Stimulated activated naive CD4-positive, alpha-beta T cell (primary cell): ENCODE data around the gene KLHL2.

Experiments
- DNase-seq, 6 experiments: peaks; one replicate each; lab custom pipeline; 2025; lab: John Stamatoyannopoulos, UW

The KLHL2 gene

DNA sequence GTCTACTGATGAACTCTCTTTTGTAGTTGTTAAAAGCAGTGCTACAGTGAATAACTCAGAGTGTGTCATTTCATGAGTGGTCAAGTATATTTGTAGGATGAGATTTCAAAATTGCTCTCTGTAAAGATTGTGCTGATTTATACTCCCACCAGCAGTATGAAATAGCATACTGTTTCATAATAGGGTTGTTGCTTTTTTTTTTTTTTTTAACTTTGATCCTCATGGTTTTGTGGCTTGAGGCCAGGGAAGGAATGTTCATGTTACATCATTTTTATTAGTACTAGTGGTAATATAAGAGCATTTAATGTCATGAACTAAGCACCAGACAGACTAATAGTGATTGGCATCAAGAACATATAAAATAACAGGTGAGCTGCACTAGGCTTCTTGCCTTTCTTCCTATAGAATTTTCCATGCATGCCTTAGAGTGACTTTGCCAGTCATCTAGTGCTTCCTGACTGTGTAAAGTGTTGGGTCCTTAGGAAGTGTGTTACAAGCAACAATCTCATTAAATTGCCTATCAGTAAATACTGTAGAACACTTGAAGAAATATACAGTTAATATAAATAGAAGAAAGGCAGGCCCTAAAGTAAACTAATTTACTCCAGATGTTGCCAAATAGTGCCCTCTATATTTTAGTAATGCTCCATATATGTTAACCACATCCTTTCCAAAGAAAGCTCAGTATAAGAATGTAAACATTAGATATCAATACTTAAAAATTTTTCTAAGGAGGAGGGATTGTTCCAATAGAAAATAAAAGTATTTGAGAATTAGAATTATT, 81.5 kb downstream of the KLHL2 start:
- DNase-seq, result no peak

DNA sequence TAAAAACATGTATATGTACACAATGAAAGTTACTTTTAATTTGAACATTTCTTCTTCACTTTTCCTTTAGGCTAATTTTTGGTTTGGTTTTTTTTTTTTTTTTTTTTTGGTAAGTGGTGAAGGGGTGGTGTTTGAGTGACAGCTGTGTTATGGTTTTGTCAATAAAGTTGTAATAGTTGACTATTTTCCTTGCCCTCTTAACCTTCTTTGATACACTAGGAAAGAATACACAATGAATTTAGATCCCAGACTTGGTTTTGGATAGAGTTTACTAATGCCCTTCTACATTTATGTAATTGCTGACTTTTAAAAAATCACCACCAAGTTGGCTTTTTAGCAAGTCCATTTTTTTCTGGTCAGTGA, 82.0 kb downstream of the KLHL2 start:
- no peak for DNase-seq

DNA sequence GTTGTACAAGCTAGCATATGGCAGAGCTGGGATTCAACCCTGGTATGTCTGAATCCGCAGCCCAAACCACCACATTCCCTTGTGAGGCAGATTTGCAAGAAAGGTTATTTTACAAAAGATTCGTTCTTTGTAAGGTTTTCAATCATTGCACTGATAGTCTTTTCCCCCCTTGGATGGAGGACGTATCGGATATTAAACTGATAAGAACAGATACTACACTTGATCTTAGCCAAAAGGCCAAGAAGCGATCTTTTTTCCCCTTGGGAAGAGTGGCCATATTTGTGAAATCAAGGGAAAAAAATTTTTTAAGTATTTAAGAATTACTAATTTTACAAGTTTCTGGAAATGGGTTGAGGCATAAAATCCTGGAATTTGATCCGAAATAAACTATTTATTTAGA, 85.7 kb downstream of the KLHL2 start:
- DNase-seq, result no peak

DNA sequence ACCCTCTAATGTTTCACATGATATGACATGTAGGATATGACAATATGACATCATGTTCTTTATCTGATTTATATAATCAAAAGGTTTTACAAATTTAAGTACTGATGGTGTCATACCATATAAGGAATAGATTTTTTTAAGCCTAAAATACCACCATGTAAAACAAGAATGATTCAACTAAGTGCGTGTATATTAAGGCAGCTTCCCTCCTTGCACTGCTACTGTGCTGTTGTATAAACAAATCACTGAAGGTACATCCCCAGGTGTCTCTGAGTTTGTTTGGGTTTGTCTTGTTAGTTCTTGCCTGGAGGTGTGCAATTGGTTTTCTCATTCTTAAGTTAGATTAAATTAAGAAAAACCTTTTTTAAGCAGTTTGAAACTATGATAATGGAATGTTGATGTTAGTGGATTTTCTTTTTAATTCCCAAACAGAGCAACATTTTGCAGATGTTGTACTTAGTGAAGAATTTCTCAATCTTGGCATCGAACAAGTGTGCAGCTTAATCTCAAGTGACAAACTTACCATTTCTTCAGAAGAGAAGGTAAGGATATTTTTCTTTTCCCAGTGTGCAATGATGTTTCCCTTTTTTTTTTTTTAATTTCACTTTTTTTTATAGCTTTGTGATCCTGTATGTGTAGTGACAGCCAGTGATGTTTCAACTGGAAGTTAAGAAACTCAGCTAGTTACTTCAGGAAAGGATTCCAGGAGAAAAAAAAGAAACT, 86.7 kb downstream of the KLHL2 start:
- no peak for DNase-seq

DNA sequence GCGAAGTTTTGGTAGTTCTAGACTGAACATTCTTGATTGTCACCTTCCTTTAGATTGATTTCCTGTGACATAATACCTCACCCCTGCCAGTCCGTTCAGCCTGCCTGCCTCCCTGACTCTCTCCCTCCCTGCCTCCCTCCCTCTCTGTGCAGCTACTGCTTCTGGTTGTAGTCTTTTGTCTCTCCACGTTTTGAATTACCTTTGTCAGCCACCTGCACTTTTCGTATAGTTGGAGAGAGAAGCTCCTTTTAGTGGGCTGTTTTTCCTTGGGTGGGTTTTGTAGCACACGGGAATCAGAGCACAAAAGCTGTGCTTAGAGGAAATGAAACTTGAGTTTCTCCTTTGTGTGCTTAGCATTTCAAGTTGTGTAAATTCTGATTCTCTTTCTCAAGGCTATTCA, 87.5 kb downstream of the KLHL2 start:
- peak in 3 of 6 experiments; percentile 30 to 49 (median 38) for DNase-seq

DNA sequence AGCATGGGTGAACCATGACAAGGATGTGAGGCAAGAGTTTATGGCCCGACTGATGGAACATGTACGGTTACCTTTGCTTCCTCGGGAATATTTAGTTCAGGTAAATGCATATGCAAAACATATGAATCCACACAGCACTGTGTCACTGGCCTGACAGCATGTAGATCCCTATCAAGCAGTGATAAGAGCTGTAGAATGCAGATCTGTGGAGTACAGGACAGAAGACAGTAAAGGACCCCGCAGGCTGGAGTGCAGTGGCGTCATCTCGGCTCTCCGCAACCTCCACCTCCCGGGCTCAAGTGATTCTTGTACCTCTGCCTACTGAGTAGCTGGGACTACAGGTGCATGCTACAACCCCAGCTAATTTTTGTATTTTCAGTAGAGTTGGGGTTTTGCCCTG, 90.3 kb downstream of the KLHL2 start:
- DNase-seq, result no peak

DNA sequence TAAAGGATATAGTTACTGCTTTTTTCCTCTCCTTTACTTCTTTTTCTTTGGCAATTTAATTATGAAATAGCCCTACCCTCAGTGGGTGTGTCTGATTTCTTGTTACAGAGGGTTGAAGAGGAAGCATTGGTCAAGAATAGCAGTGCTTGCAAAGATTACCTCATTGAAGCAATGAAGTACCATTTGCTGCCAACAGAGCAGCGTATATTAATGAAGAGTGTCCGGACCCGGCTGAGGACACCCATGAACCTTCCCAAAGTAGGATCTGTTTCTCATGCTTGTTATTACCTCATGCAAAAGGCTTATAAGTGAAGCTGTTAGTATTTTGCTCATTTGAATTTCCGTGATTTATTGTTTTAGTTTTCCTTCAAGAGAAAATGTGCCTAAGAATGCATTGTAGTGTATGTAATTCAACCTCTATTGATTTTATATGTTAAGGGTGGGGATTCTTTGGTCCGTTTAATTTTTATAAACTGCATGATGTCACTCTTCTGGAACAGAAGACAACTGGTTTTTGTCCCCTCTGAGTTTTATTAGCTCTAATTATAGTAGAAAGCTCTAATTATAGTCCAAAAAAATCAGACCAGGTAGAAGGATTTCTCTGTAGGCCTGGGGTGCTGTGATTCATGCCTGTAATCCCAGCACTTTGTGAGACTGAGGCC, 92.2 kb downstream of the KLHL2 start:
- DNase-seq, result no peak

DNA sequence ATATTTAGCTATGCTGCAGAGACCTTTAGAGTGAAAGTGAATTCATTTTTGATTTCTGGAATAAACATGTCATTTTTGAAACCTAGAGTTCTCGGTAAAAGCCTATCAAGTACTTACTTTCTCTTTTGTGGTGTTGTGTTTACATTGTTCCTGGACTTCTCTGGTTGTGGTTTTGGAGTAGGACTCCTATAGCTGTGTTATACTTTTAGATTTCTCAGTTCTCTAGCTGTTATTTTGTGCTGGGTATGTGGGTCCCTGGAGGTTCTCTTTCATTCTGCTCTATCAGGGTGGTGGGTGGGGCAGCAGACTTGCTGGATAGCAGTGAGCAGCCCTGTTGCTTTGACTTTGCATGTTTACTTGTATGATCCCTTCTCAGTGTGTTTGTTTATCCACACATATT, 94.5 kb downstream of the KLHL2 start:
- DNase-seq, result peak in 4 of 6 experiments; percentile 3 to 26 (median 20)

DNA sequence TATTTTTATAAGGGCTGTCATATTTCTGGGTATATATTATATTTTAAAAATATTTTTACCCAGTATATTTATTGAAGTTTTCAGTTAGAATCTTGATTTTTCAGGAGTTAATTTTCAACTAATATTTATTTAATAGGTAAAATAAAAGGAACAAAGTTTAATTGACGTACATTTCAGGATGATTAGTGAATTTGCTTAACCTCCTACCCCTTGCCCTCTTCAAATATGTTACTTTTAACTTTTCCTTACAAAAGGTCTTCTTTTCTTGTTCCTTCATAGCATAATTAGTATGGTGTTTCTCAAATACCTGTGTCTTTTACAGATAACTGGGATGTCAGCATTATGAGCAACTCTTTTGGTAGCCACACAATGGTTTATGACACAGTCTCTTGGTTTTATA, 95.3 kb downstream of the KLHL2 start:
- no peak for DNase-seq

DNA sequence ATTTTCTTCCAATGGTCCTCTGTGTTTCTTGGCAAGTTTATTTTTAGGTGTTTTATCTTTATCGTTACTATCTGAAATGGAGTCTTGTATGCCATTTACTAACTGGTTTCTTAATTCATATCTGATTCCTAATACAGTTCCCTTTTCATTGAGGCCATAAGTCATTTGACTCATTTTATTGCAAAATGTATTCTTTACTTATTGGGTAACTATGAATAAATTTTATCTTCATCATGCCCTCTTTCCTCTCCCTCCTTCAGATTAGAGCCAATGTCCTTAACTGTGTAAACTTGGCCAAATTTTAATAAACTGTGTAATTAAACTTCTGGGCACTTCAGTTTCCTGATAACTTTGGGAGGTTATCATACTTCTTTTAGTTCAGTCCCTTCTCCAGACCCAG, 100.8 kb downstream of the KLHL2 start:
- DNase-seq, result no peak

DNA sequence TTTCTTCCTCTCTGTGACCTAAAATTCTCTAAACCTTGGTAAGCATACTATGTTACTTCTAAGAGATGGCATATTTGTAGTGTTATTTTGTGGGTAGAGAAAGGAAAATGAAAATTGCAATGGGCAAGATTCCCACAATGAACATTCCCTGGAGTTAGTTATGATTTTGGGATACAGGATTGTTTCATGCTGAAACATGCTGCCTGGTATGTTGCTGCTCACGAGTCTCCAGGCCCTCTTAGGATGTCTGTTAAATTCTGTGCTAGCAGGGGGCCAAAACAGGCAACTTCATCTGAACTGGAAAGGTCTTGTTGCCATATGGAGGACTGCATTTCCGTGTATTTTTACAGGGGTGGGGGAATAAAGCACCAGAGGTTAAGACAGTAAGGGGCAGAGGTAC, 101.2 kb downstream of the KLHL2 start:
- DNase-seq, result no peak

DNA sequence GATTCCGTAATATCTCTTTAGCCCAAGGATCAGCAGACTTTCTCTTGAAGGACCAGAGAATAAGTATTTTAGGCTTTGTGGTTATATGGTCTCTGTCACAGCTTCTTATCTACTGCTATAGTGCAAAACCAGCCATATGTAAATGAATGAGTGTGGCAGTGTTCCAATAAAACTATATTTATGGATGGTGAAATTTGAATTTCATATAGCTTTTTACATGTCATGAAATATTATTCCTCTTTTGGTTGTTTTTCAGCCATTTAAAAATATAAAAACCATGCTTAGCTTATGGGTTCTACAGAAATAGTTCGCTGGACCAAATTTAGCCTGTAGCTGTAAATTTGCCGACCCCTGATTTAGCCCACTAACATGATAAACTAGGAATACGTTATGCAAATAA, 102.1 kb downstream of the KLHL2 start:
- DNase-seq, result no peak

DNA sequence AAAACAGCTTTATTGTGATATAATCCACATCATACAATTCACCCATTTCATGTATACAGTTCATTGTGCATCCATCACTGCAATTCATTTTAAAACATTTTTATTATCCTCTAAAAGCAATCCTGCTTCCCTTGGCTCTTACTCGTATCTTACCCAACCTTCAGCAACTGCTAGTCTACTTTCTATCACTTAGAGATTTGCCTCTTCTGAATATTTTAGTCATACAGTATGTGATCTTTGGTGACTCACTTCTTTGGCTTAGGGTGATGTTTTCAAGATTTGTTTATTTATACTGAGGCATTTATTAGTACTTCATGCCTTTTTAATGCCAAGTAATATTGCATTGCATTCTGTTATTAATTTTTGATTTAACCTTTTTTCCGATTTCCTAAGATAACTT, 105.1 kb downstream of the KLHL2 start:
- no peak for DNase-seq

DNA sequence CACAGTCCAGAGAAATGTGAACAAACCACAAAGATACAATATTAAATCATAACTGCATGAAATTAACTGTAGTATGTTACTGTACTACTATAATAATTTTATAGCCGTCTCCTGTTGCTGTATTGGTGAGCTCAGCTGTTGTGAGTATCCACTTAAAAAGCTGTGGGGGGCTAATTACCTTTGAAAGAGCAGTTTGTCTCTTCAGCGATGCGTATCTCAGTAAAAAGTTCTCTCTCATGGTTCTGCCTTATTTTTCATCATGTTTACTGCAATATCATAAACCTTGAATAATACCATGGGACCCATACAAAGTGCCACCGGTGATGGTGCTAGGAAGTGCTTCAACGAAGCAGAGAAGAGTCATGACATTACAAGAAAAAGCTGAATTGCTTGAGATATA, 111.7 kb downstream of the KLHL2 start:
- DNase-seq, result no peak

DNA sequence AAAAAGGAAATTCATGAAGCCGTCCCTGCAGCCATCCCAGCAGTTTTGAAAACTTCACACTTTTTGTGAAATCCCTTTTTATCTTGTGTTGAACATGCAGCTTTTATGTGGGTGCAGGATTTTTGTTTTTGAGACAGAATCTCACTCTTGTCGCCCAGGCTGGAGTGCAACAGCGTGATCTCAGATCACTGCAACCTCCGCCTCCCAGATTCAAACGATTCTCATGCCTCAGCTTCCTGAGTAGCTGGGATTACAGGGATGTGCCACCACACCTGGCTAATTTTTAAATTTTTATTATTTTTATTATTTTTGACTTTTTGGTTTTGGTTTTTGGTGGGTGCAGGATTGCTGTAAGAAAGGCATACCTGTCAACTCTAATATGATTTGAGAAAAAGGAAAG, 112.1 kb downstream of the KLHL2 start:
- no peak for DNase-seq

DNA sequence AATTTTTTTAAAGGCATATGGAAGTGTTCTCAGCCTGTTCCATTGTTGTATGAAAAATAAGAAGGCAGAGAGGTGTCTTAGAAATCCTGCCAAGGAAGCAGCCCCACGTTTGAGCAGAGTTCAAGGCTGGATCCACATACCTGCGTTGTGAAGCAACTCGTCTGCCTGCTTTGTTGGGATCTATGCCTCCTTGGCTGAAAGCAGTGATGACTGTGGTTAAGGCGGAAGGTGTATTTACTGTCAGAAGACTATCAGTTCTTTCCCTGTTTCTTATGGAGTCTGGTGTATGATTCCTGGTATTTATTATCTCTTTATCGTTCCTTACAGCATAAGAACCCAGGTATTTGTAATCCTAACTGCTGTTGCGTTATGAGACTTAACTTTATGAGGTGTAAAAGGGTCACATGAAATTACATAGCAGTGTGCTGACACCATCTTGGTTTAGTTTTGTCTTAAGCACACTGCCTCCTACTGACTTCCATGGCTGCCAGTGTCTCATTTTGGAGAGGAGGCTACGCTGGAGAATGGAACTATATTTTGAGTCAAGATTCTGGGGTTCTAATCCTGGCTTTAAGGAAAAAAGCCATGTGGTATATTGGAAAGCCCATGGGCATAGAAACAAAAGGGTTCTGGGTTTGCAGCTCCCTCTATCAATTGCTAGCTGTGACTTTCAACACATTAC, 117.0 kb downstream of the KLHL2 start:
- DNase-seq, result no peak

DNA sequence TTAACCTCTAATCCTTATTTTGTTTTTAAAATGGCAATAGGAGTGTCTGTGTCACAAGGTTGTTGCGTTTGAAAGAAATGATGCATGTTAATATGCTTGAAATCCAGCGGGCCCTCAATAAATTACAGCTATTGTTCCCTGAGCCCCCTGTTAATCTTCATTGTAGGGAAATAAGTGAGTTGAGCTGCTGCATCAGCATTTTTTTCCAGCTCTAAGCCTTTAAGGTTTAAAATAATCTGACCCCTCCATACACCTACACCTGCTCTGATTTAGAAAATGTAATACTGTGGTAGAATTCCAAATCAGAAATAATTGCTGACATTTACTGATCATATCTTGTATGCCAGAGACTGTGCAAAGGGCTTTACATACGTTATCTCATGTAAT, 117.5 kb downstream of the KLHL2 start:
- DNase-seq, result no peak

DNA sequence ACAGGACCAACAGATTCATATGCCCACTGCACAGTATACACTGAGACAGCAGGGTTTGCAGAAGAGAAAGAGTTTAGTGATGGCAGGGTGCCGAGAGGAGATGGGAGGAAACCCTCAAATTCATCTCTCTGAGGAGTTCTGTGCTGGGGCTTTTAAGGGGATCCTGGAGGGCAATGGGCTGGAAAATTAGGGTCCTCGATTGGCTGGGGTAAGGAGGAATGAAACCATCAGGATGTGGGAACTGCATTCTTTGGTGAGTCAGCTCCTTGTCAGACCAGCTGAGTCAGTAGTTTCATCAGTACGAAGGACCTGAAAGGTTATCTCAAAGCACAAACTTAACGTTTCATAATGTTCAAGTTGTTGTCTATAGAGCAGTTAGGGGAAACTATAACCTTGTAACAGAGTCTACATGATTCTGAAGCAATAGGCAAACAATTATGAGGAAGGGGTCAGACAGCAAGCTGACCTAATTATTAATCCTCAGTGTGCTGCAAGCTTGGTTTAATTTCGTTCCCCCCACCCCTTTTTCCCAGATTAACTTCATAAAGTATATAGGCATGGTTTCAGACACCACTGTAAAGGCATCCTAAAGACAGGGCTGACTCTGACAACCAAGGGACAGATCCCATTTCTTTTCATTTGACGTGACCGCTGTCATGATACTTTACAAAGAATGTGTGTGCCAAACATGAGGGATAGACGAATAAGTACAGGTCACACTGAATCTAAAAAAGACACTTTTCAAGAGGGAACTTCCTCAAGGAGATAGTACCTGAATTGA, 118.6 kb downstream of the KLHL2 start:
- DNase-seq, result no peak

DNA sequence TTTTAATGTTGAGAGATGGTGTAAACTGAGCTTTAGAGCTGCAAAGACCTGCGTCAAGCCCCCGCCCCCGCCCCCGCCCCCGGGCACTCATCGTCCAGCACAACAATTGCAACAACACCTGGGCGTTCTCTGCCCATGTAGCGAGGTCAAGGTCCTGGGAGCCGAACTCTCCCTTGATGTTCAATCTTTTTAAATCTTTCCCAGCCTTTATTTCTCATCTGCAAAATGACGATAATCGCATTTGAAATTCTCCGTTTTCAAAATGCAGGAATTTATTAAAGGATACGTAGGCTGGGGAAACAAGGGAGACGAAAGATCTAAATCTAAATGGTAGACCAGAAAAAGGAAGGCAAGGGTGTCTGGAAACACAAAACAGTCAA, 119.5 kb downstream of the KLHL2 start:
- peak in 3 of 6 experiments; percentile 12 to 44 (median 19) for DNase-seq

DNA sequence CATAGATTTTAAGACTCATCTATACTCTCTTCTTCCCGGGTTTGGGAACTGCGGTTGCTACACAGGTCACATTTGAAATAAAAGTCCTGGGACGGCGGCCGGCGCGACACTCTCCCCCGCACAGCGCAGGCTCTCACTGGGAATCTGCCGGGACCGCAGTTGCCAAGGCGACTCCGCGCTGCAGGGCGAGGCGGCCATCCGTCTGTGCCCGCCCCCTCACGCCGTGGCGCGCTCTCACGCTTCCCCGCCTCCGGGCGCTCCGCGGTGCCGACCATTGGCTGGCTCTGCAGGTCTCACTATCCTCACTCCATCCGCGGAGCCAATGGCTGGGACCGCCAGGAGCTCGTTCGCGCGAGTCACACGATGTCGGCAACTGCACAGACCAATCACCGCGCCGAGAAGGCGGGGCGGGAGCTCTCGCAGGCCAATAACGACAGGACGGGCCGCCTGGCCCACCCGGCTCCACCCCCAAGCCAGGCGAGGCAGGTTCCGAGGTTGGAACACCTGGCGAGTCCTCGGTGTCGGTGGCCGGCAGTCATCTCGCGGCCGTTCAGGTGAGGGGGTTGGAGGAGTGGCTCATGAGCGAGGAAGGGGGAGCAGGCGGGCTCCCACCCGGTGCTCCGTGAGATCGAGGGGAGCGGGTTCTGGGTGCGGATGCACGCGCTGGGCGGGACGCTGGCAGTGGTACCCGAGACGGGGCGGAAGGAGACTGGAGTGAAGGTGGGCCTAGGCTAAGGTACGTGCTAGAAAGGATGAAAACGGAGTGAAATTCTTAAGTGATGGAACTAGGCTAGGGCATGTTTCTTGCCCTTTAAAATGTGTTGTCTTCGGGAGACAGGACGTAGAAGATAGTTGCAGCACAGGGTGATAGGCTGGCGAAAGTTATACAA, 120.1 kb downstream of the KLHL2 start, which contains the start of gene MSMO1:
MSMO1 (plus strand) TSS at position 459 of the 890 bp plus-strand sequence. CDS start 5,702 bp downstream, outside the sequence.
- DNase-seq, result peak; percentile 95 to 98 (median 96)

DNA sequence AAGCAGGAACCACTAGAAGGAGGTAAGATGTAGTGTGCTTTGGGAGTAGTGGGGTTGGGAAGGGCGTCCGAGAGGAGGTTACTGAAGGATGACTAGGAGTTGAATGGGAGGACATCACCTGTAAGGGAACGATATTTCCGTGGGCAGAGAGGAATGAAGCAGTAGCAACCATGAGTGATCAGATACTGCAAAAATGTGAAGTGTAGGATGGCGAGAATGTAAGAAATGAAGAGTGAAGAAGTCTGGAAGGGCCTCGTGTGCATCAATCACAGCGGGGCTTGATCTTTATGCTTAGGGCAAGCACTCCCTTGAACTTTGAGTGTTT, 120.7 kb downstream of the KLHL2 start:
- peak in 1 of 6 experiments; percentile 25 for DNase-seq
